HG03108 (cell line): Measurements from ENCODE around the gene SOX2.

ENCODE experiments used
- ATAC-seq: cut with Tn5 transposase; IDR thresholded peaks from one replicate; pipeline ENCODE4 v1.9.1; 2021; ENCODE audit warnings: moderate library complexity; ENCODE audit not compliant: unreplicated experiment

Gene SOX2

DNA sequence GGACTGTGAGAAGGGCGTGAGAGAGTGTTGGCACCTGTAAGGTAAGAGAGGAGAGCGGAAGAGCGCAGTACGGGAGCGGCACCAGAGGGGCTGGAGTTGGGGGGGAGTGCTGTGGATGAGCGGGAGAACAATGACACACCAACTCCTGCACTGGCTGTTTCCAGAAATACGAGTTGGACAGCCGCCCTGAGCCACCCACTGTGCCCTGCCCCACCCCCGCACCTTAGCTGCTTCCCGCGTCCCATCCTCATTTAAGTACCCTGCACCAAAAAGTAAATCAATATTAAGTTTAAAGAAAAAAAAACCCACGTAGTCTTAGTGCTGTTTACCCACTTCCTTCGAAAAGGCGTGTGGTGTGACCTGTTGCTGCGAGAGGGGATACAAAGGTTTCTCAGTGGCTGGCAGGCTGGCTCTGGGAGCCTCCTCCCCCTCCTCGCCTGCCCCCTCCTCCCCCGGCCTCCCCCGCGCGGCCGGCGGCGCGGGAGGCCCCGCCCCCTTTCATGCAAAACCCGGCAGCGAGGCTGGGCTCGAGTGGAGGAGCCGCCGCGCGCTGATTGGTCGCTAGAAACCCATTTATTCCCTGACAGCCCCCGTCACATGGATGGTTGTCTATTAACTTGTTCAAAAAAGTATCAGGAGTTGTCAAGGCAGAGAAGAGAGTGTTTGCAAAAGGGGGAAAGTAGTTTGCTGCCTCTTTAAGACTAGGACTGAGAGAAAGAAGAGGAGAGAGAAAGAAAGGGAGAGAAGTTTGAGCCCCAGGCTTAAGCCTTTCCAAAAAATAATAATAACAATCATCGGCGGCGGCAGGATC, at the start of gene SOX2:
SOX2 (plus strand) TSS at position 601 of the 811 bp plus-strand sequence. CDS start 436 bp downstream, outside the sequence.
- ATAC-seq: no peak

GRCh38 chr3:181683563-181683962, 28.2 kb upstream of the SOX2 start:
- no peak for ATAC-seq

DNA sequence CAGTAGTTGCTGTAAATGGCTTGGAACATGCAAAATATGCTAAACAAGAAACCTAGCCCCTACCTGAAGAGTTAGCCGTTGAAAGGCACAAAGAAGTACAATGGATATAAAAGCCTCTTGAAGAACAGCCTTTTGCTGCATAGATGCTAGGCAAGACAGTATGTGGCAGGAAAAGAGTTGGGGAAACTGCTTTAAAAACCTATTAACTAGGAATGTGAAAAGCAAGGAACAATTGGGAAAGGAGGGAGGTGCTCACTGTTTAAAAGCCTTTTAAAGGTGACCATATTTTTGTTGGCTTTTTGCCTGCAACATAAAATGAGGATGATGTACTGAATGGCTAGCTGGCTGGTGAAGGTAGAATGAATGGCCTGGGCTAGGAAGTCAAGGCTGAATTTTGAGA, 24.5 kb upstream of the SOX2 start:
- ATAC-seq: no peak

GRCh38 chr3:181687731-181688130, 24.0 kb upstream of the SOX2 start:
- no peak for ATAC-seq

- no peak for ATAC-seq
Observed at GRCh38 chr3:181689546-181689945, 22.2 kb upstream of the SOX2 start.

DNA sequence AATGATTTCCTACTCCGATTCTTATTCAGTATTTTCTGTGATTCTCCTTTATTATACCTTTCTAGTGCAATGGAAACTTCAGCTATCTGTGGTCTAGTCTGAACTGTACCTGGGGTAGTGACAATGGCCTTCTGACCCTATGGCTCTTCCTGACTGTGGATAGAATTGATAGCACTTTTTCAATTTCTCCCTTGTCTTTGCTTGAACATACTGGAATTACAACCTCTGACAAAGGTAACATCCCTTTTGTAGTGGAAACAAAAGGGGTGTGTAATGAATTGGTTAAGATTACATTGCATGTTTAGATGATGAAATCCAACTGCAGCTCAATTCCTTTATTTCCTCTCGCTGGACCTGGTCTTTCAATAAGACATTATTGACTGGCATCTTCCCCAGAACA, 21.0 kb upstream of the SOX2 start:
- ATAC-seq: no peak

DNA sequence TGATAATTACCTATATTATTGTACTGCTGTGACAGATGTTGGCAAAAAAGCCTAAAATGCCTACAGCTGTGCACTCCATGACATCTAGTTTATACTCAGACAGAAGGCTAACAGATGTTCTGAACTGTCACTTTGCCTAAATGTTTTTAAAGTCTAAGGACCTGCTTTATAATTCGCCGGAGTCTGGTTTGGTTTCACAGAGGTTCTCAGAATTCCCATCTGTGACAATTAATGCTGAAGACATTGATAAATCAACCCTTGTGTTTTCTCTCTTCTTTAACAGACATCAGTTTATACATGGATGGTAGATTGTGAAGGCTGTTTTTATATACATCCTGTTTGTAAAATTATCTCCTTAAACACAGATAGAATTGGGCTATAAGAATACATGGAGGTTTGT, 19.8 kb upstream of the SOX2 start:
- no peak for ATAC-seq

DNA sequence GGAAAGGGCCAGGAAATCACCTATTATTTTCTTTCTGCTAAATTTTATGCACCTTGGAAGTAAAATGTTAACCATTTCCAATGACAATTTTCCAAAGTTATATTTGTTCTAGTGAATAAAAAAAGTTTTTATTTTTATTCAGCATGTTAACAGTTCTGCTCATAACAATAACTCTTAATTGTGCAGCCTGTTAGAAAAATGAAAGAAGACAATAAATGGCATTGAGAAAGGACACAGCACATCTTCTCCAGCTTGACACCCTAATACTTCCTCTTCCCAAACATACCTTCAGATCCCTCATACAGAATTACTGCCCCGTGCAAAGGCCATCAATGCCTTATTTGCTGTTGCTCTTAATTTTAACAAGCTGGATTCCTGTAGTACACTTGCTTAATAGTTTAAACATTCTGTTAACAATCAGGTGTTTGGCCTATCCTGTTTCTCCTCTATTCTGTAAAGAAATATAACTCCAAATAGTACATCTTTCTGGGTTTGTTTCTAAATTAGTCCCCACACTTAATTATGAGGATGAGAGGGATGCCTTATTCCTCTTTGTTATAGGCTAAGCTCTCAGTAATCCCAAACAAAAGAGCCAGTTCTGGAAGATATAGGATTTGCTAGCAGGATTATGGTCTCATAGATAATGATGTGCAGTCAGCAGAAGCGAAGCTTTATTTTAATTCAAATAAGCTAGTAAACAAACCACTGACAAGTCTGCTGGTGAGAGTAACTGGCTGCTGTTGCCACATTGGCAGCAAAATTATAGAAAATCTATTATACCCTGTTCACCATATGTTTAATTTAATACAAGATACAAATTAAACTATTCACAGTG, 19.2 kb upstream of the SOX2 start:
- ATAC-seq: no peak

- ATAC-seq: no peak
Observed at GRCh38 chr3:181693280-181693679, 18.4 kb upstream of the SOX2 start.

GRCh38 chr3:181694805-181695660, 16.7 kb upstream of the SOX2 start:
- ATAC-seq: no peak

- ATAC-seq: no peak
Observed at GRCh38 chr3:181695661-181696491, 15.8 kb upstream of the SOX2 start.

DNA sequence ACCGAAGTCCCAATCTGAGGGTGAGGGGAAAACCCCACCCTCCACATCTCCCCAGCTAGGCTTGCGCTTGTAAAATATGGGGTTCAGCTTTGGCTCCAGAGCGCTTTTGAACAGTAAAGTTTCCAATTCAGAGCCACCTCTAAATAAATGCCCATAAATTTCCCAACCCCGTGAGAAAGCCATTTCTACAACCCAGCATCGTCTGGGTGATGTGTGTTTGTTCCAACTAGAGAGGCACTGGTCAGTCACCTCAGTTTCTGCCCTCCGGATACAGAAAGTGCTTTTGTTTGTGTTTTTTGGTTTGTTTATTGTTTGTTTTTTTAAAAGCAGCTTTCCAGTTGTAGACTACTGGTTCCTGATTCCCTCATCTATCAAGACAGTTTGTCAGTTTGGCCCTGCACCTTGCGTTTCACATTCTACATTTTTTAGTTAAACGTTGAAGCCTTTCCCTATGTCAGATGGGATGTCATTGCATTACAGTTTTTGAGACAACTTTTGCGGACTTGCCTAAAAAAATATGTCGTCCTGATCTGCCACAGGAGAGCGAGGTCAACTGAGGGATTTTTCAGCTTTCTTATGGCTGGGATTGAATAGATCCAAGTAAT, 15.0 kb upstream of the SOX2 start:
- ATAC-seq: no peak

- ATAC-seq: no peak
Observed at GRCh38 chr3:181698263-181698954, 13.3 kb upstream of the SOX2 start.

- no peak for ATAC-seq
Observed at GRCh38 chr3:181699171-181699903, 12.4 kb upstream of the SOX2 start.

- ATAC-seq: peak; percentile 71
Observed at GRCh38 chr3:181700168-181701087, 11.3 kb upstream of the SOX2 start.

DNA sequence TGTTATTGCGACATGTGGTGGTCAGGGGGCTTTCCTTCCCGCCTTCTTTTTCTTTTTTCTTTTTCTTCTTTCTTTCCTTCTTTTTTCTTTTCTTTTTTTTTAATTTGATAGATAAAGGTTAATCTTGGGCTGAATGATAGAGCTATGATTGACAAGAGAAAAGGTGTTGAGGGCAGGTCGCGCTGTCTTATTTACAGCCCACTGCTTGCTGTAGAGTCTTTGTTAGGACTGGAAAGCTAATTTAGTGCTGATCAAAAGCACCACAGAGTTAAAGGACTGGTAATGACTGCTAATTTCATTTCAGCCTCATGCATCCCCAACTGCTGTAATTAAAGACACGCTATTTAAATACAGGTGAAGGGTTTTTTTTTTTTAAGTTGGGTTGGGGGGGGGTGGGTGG, 10.6 kb upstream of the SOX2 start:
- ATAC-seq: no peak

GRCh38 chr3:181703601-181704420, 7.9 kb upstream of the SOX2 start:
- no peak for ATAC-seq
